ENCODE data around the gene HOXD11. TPM values are rescaled to one million over a fixed set of nuclear protein-coding genes. Genes with fewer than 3 reads are reported as not detected.

HOXD11 gene
- total RNA-seq, 1 experiment from 2014 or later = not detected

DNA sequence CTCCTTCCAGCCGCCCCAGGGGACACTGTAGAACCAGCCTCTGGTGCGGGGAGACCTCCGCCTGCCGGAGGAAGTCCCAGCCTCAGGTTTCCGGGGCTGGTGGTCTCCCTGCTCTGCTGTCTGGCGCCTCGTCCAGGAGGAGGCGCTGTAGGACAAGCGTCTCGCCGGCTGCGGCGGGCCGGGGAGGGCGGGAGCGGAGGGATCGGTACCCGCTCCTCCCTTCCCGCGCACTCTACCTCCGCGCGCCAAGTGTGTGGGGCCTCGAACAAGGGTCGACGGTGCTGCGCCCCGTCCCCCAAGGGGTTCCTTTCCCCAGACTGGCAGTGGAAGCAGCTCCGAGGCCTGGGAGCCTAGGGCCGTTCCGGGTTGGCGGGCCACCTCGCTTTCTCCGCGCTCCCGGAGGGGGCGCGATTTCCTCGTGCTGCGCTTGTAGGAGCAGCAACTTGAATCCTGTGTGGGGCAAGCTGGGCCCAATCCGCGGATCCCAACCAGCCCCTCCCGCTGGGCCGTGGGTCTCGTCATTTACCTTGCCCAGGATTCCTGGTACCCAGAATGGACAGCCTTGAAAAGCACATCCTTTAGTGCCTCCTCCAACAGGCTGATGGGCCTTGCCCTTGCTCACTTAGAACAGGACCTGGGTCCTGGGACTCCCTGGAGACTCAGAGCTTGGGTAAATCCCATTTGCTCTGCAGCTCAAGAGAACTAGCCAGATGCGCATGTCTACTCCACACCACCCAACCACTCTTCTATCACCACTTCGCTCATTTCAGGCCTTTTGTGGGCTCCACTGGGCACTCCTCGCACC is 33.6 kb downstream of the HOXD11 start:
- POLR2A ChIA-PET = no interaction called here
- H3K36me3 Mint-ChIP-seq = no peaks in the 10 kb centered on the region
- CTCF ChIA-PET = interaction anchor here (0.6 to 3.4 kb wide), 55 partner anchors 9 to 1008 kb away, joined by 3 to 73 read pairs (median 4); partner anchors contain the start of genes HOXD1, HOXD4 and MTX2
- peak; percentile 81 for ATAC-seq
- peak overlapping the region; percentile 62 for H3K4me3 Mint-ChIP-seq
- H3K27me3 Mint-ChIP-seq (ENCODE audit: low read depth) = peaks cover 98% of the 10 kb centered on the region
- no peak overlapping the region for H3K27ac Mint-ChIP-seq
- peaks cover 6% of the 10 kb centered on the region for H3K4me1 Mint-ChIP-seq
- no peaks in the 10 kb centered on the region for H3K9me3 Mint-ChIP-seq
- DNase-seq (ENCODE audit: low spot score) = peak; percentile 88
- 0 out of 2 replicates have a peak, but pooled peaks have one; percentile 67 for TF ChIP-seq E2F4 (CRISPR knock-in tag; IDR thresholded peaks at IDR 0.05; ENCODE audit: borderline replicate concordance, low read depth)
- peak; percentile 87; the same call in 1 of the 2 replicates for TF ChIP-seq FOXP1 (CRISPR knock-in tag; IDR thresholded peaks at IDR 0.05; ENCODE audit: borderline replicate concordance)
- TF ChIP-seq NFATC4 (CRISPR knock-in tag; IDR thresholded peaks at IDR 0.05) = no peak
- no peak for TF ChIP-seq OVOL2 (CRISPR knock-in tag; IDR thresholded peaks at IDR 0.05; ENCODE audit: borderline replicate concordance)
- TF ChIP-seq ELF4 (CRISPR knock-in tag; IDR thresholded peaks at IDR 0.05; ENCODE audit: low read depth) = no peak
- no peak; the same call in 1 of the 2 replicates for TF ChIP-seq TP53 (CRISPR knock-in tag; IDR thresholded peaks at IDR 0.05)
- TF ChIP-seq ATF1 (CRISPR knock-in tag; IDR thresholded peaks at IDR 0.05) = no peak
- peak; percentile 54; the same call in 1 of the 2 replicates for TF ChIP-seq SP1 (CRISPR knock-in tag; conservative IDR thresholded peaks at IDR 0.05)
- peak; percentile 52; the same call in 1 of the 2 replicates for TF ChIP-seq MYBL2 (CRISPR knock-in tag; IDR thresholded peaks at IDR 0.05)
- peak; percentile 51; the same call in 1 of the 2 replicates for TF ChIP-seq ETV6 (CRISPR knock-in tag; IDR thresholded peaks at IDR 0.05)
- TF ChIP-seq TEAD1 (CRISPR knock-in tag; IDR thresholded peaks at IDR 0.05) = peak; percentile 70; the same call in 1 of the 2 replicates
- TF ChIP-seq RELA (CRISPR knock-in tag; IDR thresholded peaks at IDR 0.05; ENCODE audit: borderline replicate concordance) = 0 out of 2 replicates have a peak, but pooled peaks have one; percentile 41
- no peak for TF ChIP-seq SMAD4 (CRISPR knock-in tag; IDR thresholded peaks at IDR 0.05)
- no peak for TF ChIP-seq STAT6 (CRISPR knock-in tag; conservative IDR thresholded peaks at IDR 0.05; ENCODE audit: low read depth)
- TF ChIP-seq RORB (CRISPR knock-in tag; IDR thresholded peaks at IDR 0.05) = no peak
- no peak for TF ChIP-seq ZNF425 (CRISPR knock-in tag; conservative IDR thresholded peaks at IDR 0.05)
- no peak for TF ChIP-seq MXD4 (CRISPR knock-in tag; IDR thresholded peaks at IDR 0.05; ENCODE audit: borderline replicate concordance)
- TF ChIP-seq, protein P1, sequence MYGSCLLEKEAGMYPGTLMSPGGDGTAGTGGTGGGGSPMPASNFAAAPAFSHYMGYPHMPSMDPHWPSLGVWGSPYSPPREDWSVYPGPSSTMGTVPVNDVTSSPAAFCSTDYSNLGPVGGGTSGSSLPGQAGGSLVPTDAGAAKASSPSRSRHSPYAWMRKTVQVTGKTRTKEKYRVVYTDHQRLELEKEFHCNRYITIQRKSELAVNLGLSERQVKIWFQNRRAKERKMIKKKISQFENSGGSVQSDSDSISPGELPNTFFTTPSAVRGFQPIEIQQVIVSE (CRISPR knock-in tag; IDR thresholded peaks at IDR 0.05; ENCODE audit: borderline replicate concordance) = no peak
- TF ChIP-seq NR3C1 (CRISPR knock-in tag; conservative IDR thresholded peaks at IDR 0.05; ENCODE audit: low read depth) = no peak
- no peak for TF ChIP-seq ERG (CRISPR knock-in tag; IDR thresholded peaks at IDR 0.05)
- no peak for TF ChIP-seq GRHL2 (CRISPR knock-in tag; IDR thresholded peaks at IDR 0.05; ENCODE audit: insufficient replicate concordance, severe bottlenecking)
- peak; percentile 72 for TF ChIP-seq MAX (CRISPR knock-in tag; IDR thresholded peaks at IDR 0.05)
- peak; percentile 79; the same call in 1 of the 2 replicates for TF ChIP-seq SMAD3 (CRISPR knock-in tag; IDR thresholded peaks at IDR 0.05; ENCODE audit: borderline replicate concordance)
- no peak for TF ChIP-seq GTF2I (CRISPR knock-in tag; conservative IDR thresholded peaks at IDR 0.05)
- TF ChIP-seq, protein P2, sequence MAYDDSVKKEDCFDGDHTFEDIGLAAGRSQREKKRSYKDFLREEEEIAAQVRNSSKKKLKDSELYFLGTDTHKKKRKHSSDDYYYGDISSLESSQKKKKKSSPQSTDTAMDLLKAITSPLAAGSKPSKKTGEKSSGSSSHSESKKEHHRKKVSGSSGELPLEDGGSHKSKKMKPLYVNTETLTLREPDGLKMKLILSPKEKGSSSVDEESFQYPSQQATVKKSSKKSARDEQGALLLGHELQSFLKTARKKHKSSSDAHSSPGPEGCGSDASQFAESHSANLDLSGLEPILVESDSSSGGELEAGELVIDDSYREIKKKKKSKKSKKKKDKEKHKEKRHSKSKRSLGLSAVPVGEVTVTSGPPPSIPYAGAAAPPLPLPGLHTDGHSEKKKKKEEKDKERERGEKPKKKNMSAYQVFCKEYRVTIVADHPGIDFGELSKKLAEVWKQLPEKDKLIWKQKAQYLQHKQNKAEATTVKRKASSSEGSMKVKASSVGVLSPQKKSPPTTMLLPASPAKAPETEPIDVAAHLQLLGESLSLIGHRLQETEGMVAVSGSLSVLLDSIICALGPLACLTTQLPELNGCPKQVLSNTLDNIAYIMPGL (CRISPR knock-in tag; IDR thresholded peaks at IDR 0.05) = peak; percentile 95
- TF ChIP-seq ZNF263 (CRISPR knock-in tag; IDR thresholded peaks at IDR 0.05; ENCODE audit: low read depth) = 0 out of 2 replicates have a peak, but pooled peaks have one; percentile 25

All from WTC11 (cell line).